MM.1S (cell line): ENCODE data around the gene ADAM10.

Experiments used
- EZH2 ChIP-seq: fragments of 300-600 bp; sonication (generic); optimal IDR thresholded peaks from 2 replicates; pipeline ENCODE3; 2017; ENCODE audit warnings: low read depth, mild to moderate bottlenecking, antibody characterized with exemption, low read length, mixed read lengths
- EZH2phosphoT487 ChIP-seq: fragments of 300-600 bp; sonication (generic); IDR thresholded peaks from 2 replicates; pipeline ENCODE4 v1.6.1; 2018; ENCODE audit warnings: antibody characterized with exemption, low read length
- TF ChIP-seq, protein P1 (sequence below): fragments of 300-600 bp; sonication (generic); IDR thresholded peaks from 2 replicates; pipeline ENCODE4 v1.5.1; 2016; ENCODE audit warnings: antibody characterized with exemption, low read length, mixed read lengths

DNA sequence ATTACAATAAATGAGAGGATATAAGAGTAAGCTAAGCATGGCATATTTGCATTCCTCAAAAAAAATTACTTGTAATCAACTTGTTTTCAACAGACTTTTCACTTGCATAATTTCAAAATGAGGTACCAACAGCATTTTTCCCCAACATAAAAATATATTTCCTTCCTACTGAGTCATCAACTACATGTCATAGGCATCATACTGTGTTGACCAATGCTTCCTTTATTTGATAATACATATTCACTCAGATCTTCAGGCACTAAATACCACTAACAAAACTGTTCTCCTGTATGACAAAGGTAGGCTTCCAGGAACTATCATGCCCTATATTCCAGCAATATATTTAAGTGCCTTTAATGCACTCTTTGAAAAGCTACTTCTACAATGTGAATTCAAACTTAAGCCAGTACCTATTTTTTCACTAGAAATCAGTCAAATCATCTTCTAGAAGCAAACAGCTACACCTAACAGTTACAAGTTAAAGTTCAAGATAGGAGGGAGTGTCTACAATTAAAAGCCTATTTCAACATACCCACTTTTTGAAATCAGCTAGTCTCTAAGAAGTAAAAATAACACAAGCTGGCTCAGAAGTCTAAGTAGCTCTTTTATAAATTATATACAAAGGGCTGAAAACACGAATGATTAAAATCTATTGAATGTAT, 11.3 kb downstream of the ADAM10 start:
- TF ChIP-seq, protein P1, sequence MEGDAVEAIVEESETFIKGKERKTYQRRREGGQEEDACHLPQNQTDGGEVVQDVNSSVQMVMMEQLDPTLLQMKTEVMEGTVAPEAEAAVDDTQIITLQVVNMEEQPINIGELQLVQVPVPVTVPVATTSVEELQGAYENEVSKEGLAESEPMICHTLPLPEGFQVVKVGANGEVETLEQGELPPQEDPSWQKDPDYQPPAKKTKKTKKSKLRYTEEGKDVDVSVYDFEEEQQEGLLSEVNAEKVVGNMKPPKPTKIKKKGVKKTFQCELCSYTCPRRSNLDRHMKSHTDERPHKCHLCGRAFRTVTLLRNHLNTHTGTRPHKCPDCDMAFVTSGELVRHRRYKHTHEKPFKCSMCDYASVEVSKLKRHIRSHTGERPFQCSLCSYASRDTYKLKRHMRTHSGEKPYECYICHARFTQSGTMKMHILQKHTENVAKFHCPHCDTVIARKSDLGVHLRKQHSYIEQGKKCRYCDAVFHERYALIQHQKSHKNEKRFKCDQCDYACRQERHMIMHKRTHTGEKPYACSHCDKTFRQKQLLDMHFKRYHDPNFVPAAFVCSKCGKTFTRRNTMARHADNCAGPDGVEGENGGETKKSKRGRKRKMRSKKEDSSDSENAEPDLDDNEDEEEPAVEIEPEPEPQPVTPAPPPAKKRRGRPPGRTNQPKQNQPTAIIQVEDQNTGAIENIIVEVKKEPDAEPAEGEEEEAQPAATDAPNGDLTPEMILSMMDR, result no peak
- TF ChIP-seq EZH2 (no peak), EZH2phosphoT487 (no peak)
